Neural cell (in vitro differentiated cells): ENCODE measurements around the gene C1orf21.

Source experiments
- CTCF ChIP-seq: fragments of 450-650 bp; IDR thresholded peaks from 2 replicates; pipeline ENCODE4 v1.5.1; 2014; ENCODE audit warnings: antibody characterized with exemption, mild to moderate bottlenecking, moderate library complexity; ENCODE audit not compliant: poor library complexity, severe bottlenecking
- EP300 ChIP-seq: fragments of 450-650 bp; conservative IDR thresholded peaks from 2 replicates; pipeline ENCODE4 v1.6.1; 2014; ENCODE audit warnings: antibody characterized with exemption, mild to moderate bottlenecking, moderate library complexity; ENCODE audit not compliant: poor library complexity, severe bottlenecking
- EZH2 ChIP-seq: fragments of 200-600, 300-800 bp; shearing (Covaris generic), sonication (generic); IDR thresholded peaks from 2 replicates; pipeline ENCODE4 v1.6.1; 2014; ENCODE audit warnings: antibody characterized with exemption, low read length, borderline replicate concordance, mild to moderate bottlenecking; ENCODE audit not compliant: insufficient read depth, poor library complexity, severe bottlenecking
- MXI1 ChIP-seq: fragments of 450-650 bp; conservative IDR thresholded peaks from 2 replicates; pipeline ENCODE4 v1.6.1; 2014; ENCODE audit warnings: antibody characterized with exemption, mild to moderate bottlenecking; ENCODE audit not compliant: poor library complexity, severe bottlenecking
- POLR2AphosphoS5 ChIP-seq: IDR thresholded peaks from 2 replicates; pipeline ENCODE4 v1.6.1; 2012
- RAD21 ChIP-seq: fragments of 450-650 bp; conservative IDR thresholded peaks from 2 replicates; pipeline ENCODE4 v1.6.1; 2014; ENCODE audit warnings: antibody characterized with exemption, mild to moderate bottlenecking, moderate library complexity
- REST ChIP-seq: IDR thresholded peaks from 2 replicates; pipeline ENCODE4 v1.6.1; 2012; ENCODE audit warnings: borderline replicate concordance
- SMC3 ChIP-seq: fragments of 450-650 bp; conservative IDR thresholded peaks from 2 replicates; pipeline ENCODE4 v1.6.1; 2014; ENCODE audit warnings: antibody characterized with exemption, mild to moderate bottlenecking, moderate library complexity; ENCODE audit not compliant: poor library complexity
- TAF1 ChIP-seq: IDR thresholded peaks from 2 replicates; pipeline ENCODE4 v1.6.1; 2012; ENCODE audit warnings: low read depth

GRCh38 chr1:184503221-184503749, 116.5 kb downstream of the C1orf21 start:
- TF ChIP-seq EZH2 (no peak), CTCF (no peak), EP300 (no peak), TAF1 (no peak), SMC3 (no peak), POLR2AphosphoS5 (no peak), MXI1 (no peak), REST (no peak), RAD21 (no peak)
